ENCODE data around the gene THAP7. TPM values are rescaled to one million over a fixed set of nuclear protein-coding genes. Genes with fewer than 3 reads are reported as not detected.
A peak's percentile ranks its signal among the peaks of the same experiment; 100 is the strongest.

Gene THAP7, protein sequence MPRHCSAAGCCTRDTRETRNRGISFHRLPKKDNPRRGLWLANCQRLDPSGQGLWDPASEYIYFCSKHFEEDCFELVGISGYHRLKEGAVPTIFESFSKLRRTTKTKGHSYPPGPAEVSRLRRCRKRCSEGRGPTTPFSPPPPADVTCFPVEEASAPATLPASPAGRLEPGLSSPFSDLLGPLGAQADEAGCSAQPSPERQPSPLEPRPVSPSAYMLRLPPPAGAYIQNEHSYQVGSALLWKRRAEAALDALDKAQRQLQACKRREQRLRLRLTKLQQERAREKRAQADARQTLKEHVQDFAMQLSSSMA
- total RNA-seq (2011; cell fraction: chromatin; rRNA removed; ENCODE audit: low replicate concordance): 90.2 and 332 TPM in 2 replicates
- total RNA-seq (2011; cell fraction: nucleolus; rRNA removed): 398 and 463 TPM in 2 replicates
- total RNA-seq (2011; cell fraction: nucleoplasm; rRNA removed): 158 and 211 TPM in 2 replicates
- 245 and 323 TPM in 2 replicates for total RNA-seq (2014; rRNA removed)
- total RNA-seq (2014; rRNA removed; fragmentation: Illumina TruSeq; extraction: Trizol): 32.0 and 35.6 TPM in 2 replicates
- 120 and 129 TPM in 2 replicates for total RNA-seq (2015; rRNA removed; fragmentation: Illumina TruSeq; extraction: Trizol)
- total RNA-seq (2021): 169 and 183 TPM in 2 replicates
- 75.4 and 94.6 TPM in 2 replicates for polyA plus RNA-seq (2011; rRNA removed)
- polyA plus RNA-seq (2011; cell fraction: cytosol; rRNA removed): 137 and 308 TPM in 2 replicates
- 202 and 335 TPM in 2 replicates for polyA plus RNA-seq (2011; cell fraction: nucleus; rRNA removed)
- polyA plus RNA-seq (2012): 114 and 118 TPM in 2 replicates
- polyA plus RNA-seq (2014; fragmentation: Illumina TruSeq; extraction: Trizol): 84.1 and 121 TPM in 2 replicates
- 10 to 100 TPM in 1 of 2 experiments, 1 to 10 TPM in 1; 7.9 to 33.1 TPM for polyA plus RNA-seq (2014; fragmentation: Nextera tagmentation; extraction: Ambion mirVana)
- polyA plus RNA-seq (2014; rRNA removed): 263 and 266 TPM in 2 replicates
- polyA minus RNA-seq (2011; rRNA and poly(A)+ RNA removed): 39.0 and 48.5 TPM in 2 replicates
- 53.5 and 55.4 TPM in 2 replicates for polyA minus RNA-seq (2011; cell fraction: cytosol; rRNA and poly(A)+ RNA removed)
- polyA minus RNA-seq (2011; cell fraction: nucleus; rRNA and poly(A)+ RNA removed): 261 and 385 TPM in 2 replicates
- Bru-seq, nascent RNA: percentile 98 among the genes with signal in this experiment
- BruChase-seq, experiment 1, labeled RNA remaining after a 2-hour chase: percentile 90 among the genes with signal in this experiment
- percentile 85 among the genes with signal in this experiment for BruChase-seq, experiment 2, labeled RNA remaining after a 6-hour chase
- long read RNA-seq, experiment 1, transcript THAP7-201 (4 exons, 1,213 nt): minor isoform, 30 of 590 reads
- long read RNA-seq, experiment 1, transcript THAP7-208 (3 exons, 1,957 nt): minor isoform, 118 of 590 reads
- long read RNA-seq, experiment 1, transcript THAP7-202 (5 exons, 1,144 nt): minor isoform, 64 of 590 reads
- long read RNA-seq, experiment 1, transcript THAP7-204 (2 exons, 1,809 nt): major isoform, 208 of 590 reads
- long read RNA-seq, experiment 1, partial matches to known transcripts: 0 of 590 reads
- long read RNA-seq, experiment 1, other reads (novel, unspliced or antisense): 166 of 590 reads
- long read RNA-seq, experiment 2, transcript THAP7-208 (3 exons, 1,957 nt): major isoform, 60 of 287 reads
- long read RNA-seq, experiment 2, transcript THAP7-202 (5 exons, 1,144 nt): minor isoform, 55 of 287 reads
- long read RNA-seq, experiment 2, transcript THAP7-201 (4 exons, 1,213 nt): minor isoform, 45 of 287 reads
- long read RNA-seq, experiment 2, transcript THAP7-204 (2 exons, 1,809 nt): minor isoform, 58 of 287 reads
- long read RNA-seq, experiment 2, partial matches to known transcripts: 8 of 287 reads
- long read RNA-seq, experiment 2, other reads (novel, unspliced or antisense): 60 of 287 reads
- long read RNA-seq, experiment 3, transcript THAP7-204 (2 exons, 1,809 nt): minor isoform, 33 of 194 reads
- long read RNA-seq, experiment 3, transcript THAP7-208 (3 exons, 1,957 nt): major isoform, 54 of 194 reads
- long read RNA-seq, experiment 3, transcript THAP7-201 (4 exons, 1,213 nt): minor isoform, 18 of 194 reads
- long read RNA-seq, experiment 3, transcript THAP7-202 (5 exons, 1,144 nt): major isoform, 54 of 194 reads
- long read RNA-seq, experiment 3, partial matches to known transcripts: 0 of 194 reads
- long read RNA-seq, experiment 3, other reads (novel, unspliced or antisense): 34 of 194 reads

DNA sequence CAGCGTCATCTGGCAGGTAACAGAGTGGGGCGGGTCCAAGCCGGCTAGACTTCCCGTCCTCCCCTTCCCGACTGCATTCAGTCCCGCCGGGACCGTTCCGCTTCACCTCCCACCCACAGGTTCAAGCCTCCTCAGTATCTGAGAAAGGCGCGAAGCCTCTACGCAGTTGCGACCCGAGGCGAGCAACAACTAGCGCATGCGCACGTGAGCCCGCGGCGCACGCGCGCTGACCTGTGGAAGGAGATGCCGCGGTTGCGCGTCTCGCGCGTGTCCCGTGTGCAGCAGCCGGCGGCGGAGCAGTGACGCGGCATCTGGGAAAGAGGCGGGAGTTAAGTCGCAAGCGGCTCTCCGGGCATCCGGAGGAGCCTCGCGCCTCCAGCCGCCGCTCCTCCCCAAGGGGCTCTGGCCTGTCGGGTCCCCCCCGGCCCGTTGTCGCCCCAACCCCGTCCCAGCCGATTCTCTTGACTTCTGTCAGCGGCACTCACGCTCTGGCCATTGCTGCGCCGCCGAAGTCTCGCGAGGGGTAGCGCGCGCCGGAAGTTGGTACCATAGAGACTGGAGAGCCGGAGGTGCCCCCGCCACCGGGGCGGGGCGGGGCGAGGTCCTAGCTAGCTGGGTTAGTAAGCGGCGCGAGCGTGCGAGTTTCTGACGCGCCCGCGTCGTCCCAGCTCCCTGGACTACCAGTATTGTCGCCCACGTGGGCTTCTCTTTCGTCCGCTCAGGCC is at the start of gene THAP7:
THAP7 (minus strand) TSS at position 518 of the 725 bp plus-strand sequence; CDS start at position 311, 207 bp downstream.
- CTCF ChIA-PET (ENCODE audit: low intra/inter-chr PET ratio): interaction anchor here (0.7 to 1.1 kb wide), 3 partner anchors 12 to 92 kb away, joined by 3 to 4 read pairs (median 3); partner anchors contain the start of gene LZTR1
- peak within 1 kb of the TSS; percentile 95 for H2AFZ ChIP-seq (ENCODE audit: low read depth, low read length)
- in situ Hi-C loops (cut with MboI): no loop called here
- intact Hi-C loops (cut with micrococcal nuclease): loop anchor here (1.0 to 5.0 kb wide), 7 partner anchors 12 to 494 kb away; partner anchors contain the start of genes LZTR1, MED15, PI4KA and SNAP29
- WGBS (ENCODE audit: insufficient coverage, low coverage, missing lambda C conversion rate): under 1% methylated on average over 83 of the region's 83 CpGs
- DNase-seq (ENCODE audit: extremely low read depth in 1 of 4, low spot score in 3 of 4): peak; percentile 100
- H3K4me1 ChIP-seq (replicated peaks in 1 of 2; ENCODE audit: control insufficient read depth in 2 of 2, insufficient read depth in 2 of 2, low read length in 2 of 2): peaks cover 25 to 76% of the 10 kb centered on the region in 2 experiments
- POLR2A ChIA-PET: interaction anchor here (0.6 to 17.9 kb wide), 33 partner anchors 10 to 639 kb away, joined by 3 to 451 read pairs (median 5); partner anchors contain the start of genes AIFM3, CRKL, LZTR1 and P2RX6
- TSS peak; percentile 80 for BruUV-seq (replicated peaks)
- H3K4me2 ChIP-seq (ENCODE audit: insufficient read depth, low read length): peak within 1 kb of the TSS; percentile 88
- H3K9me1 ChIP-seq (ENCODE audit: control insufficient read depth, insufficient read depth, low read length): no peaks in the 10 kb centered on the region
- H4K20me1 ChIP-seq (replicated peaks; ENCODE audit: control insufficient read depth, insufficient read depth, low read length): peaks cover 27% of the 10 kb centered on the region; the same call in 1 of the 2 replicates
- H3K4me3 ChIP-seq: peak within 1 kb of the TSS; percentile 58
- peak within 1 kb of the TSS; percentile 87 for H3K27ac ChIP-seq (ENCODE audit: extremely low read depth, low read depth, low read length)
- peaks cover 46% of the 10 kb centered on the region for H3K79me2 ChIP-seq (ENCODE audit: control insufficient read depth, insufficient read depth, low read length)
- FAIRE-seq: peak; percentile 95
- no peaks in the 10 kb centered on the region for H3K27me3 ChIP-seq (ENCODE audit: control insufficient read depth in 2 of 2, insufficient read depth in 2 of 2, low read length in 2 of 2)
- no peaks in the 10 kb centered on the region for H3K9me3 ChIP-seq (replicated peaks; ENCODE audit: control insufficient read depth, insufficient read depth, low read depth, low read length)
- ATAC-seq: peak; percentile 91
- peaks cover 42% of the 10 kb centered on the region for H3K36me3 ChIP-seq (ENCODE audit: control insufficient read depth, insufficient read depth, low read length)
- H3K9ac ChIP-seq (ENCODE audit: insufficient read depth in 1 of 2, low read depth in 2 of 2, low read length in 2 of 2): peak within 1 kb of the TSS; percentile 85 to 93
- TF ChIP-seq, protein P1, sequence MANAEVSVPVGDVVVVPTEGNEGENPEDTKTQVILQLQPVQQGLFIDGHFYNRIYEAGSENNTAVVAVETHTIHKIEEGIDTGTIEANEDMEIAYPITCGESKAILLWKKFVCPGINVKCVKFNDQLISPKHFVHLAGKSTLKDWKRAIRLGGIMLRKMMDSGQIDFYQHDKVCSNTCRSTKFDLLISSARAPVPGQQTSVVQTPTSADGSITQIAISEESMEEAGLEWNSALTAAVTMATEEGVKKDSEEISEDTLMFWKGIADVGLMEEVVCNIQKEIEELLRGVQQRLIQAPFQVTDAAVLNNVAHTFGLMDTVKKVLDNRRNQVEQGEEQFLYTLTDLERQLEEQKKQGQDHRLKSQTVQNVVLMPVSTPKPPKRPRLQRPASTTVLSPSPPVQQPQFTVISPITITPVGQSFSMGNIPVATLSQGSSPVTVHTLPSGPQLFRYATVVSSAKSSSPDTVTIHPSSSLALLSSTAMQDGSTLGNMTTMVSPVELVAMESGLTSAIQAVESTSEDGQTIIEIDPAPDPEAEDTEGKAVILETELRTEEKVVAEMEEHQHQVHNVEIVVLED (CRISPR knock-in tag; IDR thresholded peaks at IDR 0.05): peak; percentile 92
- TF ChIP-seq TARDBP (IDR thresholded peaks at IDR 0.05) (no peak), MBD2 (IDR thresholded peaks at IDR 0.05; ENCODE audit: borderline replicate concordance, low read depth) (no peak), PCBP1 (IDR thresholded peaks at IDR 0.05; ENCODE audit: low read depth, low read length, poor library complexity, severe bottlenecking) (no peak), ZFX (CRISPR knock-in tag; IDR thresholded peaks at IDR 0.05) (no peak), MYNN (IDR thresholded peaks at IDR 0.05) (no peak), MYNN (CRISPR knock-in tag; IDR thresholded peaks at IDR 0.05) (no peak), PHF8 (IDR thresholded peaks at IDR 0.05; ENCODE audit: borderline replicate concordance, low read length) (peak; percentile 100), U2AF1 (optimal IDR thresholded peaks at IDR 0.05; ENCODE audit: low read depth, low read length) (no peak), ZNF263 (CRISPR knock-in tag; IDR thresholded peaks at IDR 0.05; ENCODE audit: borderline replicate concordance) (no peak), FUS (optimal IDR thresholded peaks at IDR 0.05; ENCODE audit: low read depth, low read length) (no peak), PCBP2 (IDR thresholded peaks at IDR 0.05; ENCODE audit: low read depth, low read length, poor library complexity, severe bottlenecking) (no peak)
